Lower lobe of right lung (tissue), 2 donors: ENCODE data around the gene RPL15. TPM values are rescaled to one million over a fixed set of nuclear protein-coding genes. Genes with fewer than 3 reads are reported as not detected.

ENCODE experiments used
- ATAC-seq, 2 donors: fragments of 200-7000 bp; cut with Tn5 transposase; one replicate each; pipeline ENCODE4 v1.9.1; 2020 to 2022; ENCODE audit warnings: mild to moderate bottlenecking in 2 of 2, moderate library complexity in 2 of 2
- DNase-seq: peaks from one replicate; pipeline ENCODE4 v3.0.0-alpha.2; 2020
- H3K27ac ChIP-seq: fragments of 200-600 bp; one replicate; pipeline ENCODE4 v1.8.0; 2022
- H3K27me3 ChIP-seq: fragments of 200-600 bp; one replicate; pipeline ENCODE4 v1.8.0; 2022; ENCODE audit warnings: low read depth
- H3K36me3 ChIP-seq: fragments of 200-600 bp; one replicate; pipeline ENCODE4 v1.8.0; 2022; ENCODE audit warnings: mild to moderate bottlenecking
- H3K4me1 ChIP-seq: fragments of 200-600 bp; one replicate; pipeline ENCODE4 v1.8.0; 2022
- H3K4me3 ChIP-seq: fragments of 200-600 bp; one replicate; pipeline ENCODE4 v1.8.0; 2022; ENCODE audit warnings: mild to moderate bottlenecking
- H3K9me3 ChIP-seq: fragments of 200-600 bp; one replicate; pipeline ENCODE4 v1.8.0; 2022
- CTCF ChIP-seq: fragments of 200-600 bp; IDR thresholded peaks from one replicate; pipeline ENCODE4 v1.8.0; 2022; ENCODE audit warnings: antibody characterized with exemption, mild to moderate bottlenecking
- intact Hi-C: fragments of 100-400 bp; cut with DNase I; formaldehyde crosslinking; loops from one replicate; pipeline ENCODE4 v1.11.0; 2022
- total RNA-seq: library from RNA; stranded (reverse); fragmentation: NEBNext Ultra II Directional; extraction: Animal tissue kit (Norgen Biotek cat#: 25700); gene quantifications from one replicate; pipeline ENCODE4 v1.2.1, GENCODE V29; 2021
- donor health status: DM: no; HTN: yes; CAD: no; lungs with severe emphysema.

Gene RPL15
- total RNA-seq, 1 donor from 2014 or later, result 1,413 TPM

- ATAC-seq (no peak), DNase-seq (no peak)
- TF ChIP-seq CTCF, result no peak
- H3K9me3 ChIP-seq, result no peaks in the 10 kb centered on the region
- no peaks in the 10 kb centered on the region for H3K27me3 ChIP-seq
- H3K4me1 ChIP-seq, result no peaks in the 10 kb centered on the region
- intact Hi-C loops, result no loop called here
- no peak overlapping the region for H3K27ac ChIP-seq
- no peaks in the 10 kb centered on the region for H3K36me3 ChIP-seq
- H3K4me3 ChIP-seq, result no peak overlapping the region
Measured at GRCh38 chr3:23934253-23934652, 17.3 kb downstream of the RPL15 start.

- Histone ChIP-seq H3K4me1 (no peaks in the 10 kb centered on the region), H3K4me3 (no peak overlapping the region), H3K27ac (no peak overlapping the region), H3K36me3 (no peaks in the 10 kb centered on the region), H3K9me3 (no peaks in the 10 kb centered on the region), H3K27me3 (no peaks in the 10 kb centered on the region)
- DNase-seq, result no peak
- intact Hi-C loops, result no loop called here
- TF ChIP-seq CTCF, result no peak
- no peak for ATAC-seq
Measured at GRCh38 chr3:23937296-23937695, 20.4 kb downstream of the RPL15 start.

DNA sequence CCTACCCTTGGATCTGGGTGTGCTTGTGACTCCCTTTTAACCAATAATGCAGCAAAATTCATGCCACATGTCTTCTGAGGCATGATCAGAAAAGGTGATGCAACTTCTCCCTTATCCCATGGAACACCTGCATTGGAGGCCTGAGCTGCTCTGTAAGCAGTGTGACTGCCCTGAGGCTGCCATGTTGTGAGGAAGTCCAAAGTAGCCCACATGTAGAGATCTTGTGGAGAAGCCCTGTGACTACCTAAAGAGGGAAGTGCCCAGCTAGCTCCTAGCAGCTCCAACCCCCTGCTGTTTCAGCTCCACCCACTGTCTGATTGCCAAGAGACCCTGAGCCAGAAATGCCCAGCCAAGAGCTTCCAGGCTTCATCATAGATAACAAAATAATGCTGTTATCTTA, 21.8 kb downstream of the RPL15 start:
- Histone ChIP-seq H3K27ac (no peak overlapping the region), H3K27me3 (no peaks in the 10 kb centered on the region), H3K4me3 (no peak overlapping the region), H3K9me3 (no peaks in the 10 kb centered on the region), H3K4me1 (no peaks in the 10 kb centered on the region), H3K36me3 (no peaks in the 10 kb centered on the region)
- ATAC-seq (no peak), DNase-seq (no peak)
- no peak for TF ChIP-seq CTCF
- intact Hi-C loops, result no loop called here

- Histone ChIP-seq H3K4me1 (peaks cover 5% of the 10 kb centered on the region), H3K27ac (no peak overlapping the region), H3K36me3 (no peaks in the 10 kb centered on the region), H3K9me3 (no peaks in the 10 kb centered on the region), H3K27me3 (no peaks in the 10 kb centered on the region), H3K4me3 (no peak overlapping the region)
- DNase-seq, result no peak
- intact Hi-C loops, result no loop called here
- TF ChIP-seq CTCF, result no peak
- ATAC-seq, result no peak
Measured at GRCh38 chr3:23940775-23941174, 23.8 kb downstream of the RPL15 start.

GRCh38 chr3:23941440-23941839, 24.5 kb downstream of the RPL15 start:
- H3K27me3 ChIP-seq, result no peaks in the 10 kb centered on the region

More at GRCh38 chr3:23941440-23941839, 24.5 kb downstream of the RPL15 start:
- ATAC-seq (no peak), DNase-seq (no peak)
- no peaks in the 10 kb centered on the region for H3K9me3 ChIP-seq
- no peak overlapping the region for H3K27ac ChIP-seq
- no peak for TF ChIP-seq CTCF
- H3K36me3 ChIP-seq, result no peaks in the 10 kb centered on the region
- H3K4me1 ChIP-seq, result peaks cover 6% of the 10 kb centered on the region
- intact Hi-C loops, result no loop called here
- no peak overlapping the region for H3K4me3 ChIP-seq
